Activated CD8-positive, alpha-beta memory T cell treated with anti-CD3 and anti-CD28 coated beads for 1 hour (primary cell): ENCODE measurements around the gene FNBP1L.
"Not testable (repeated sequence)": the region's sequence is repeated elsewhere in the genome, so short reads cannot be mapped to it uniquely, and the experiment has no call there.

Experiments
- DNase-seq, 2 donors: peaks; one replicate each; pipeline ENCODE4 v3.0.0-alpha.2; 2020; ENCODE audit warnings: low read depth in 1 of 2; ENCODE audit errors: extremely low read depth in 1 of 2

The FNBP1L gene

GRCh38 chr1:93442741-93443140 lies 5.2 kb upstream of the FNBP1L start:
- DNase-seq = no peak

GRCh38 chr1:93443454-93443853 lies 4.5 kb upstream of the FNBP1L start:
- DNase-seq = no peak

- no peak for DNase-seq
Observed at GRCh38 chr1:93446837-93447451, 974 bp upstream of the FNBP1L start.

- no peak for DNase-seq
Observed at GRCh38 chr1:93448292-93448982, 519 bp downstream of the FNBP1L start.

GRCh38 chr1:93448983-93449804 lies 1.3 kb downstream of the FNBP1L start:
- no peak for DNase-seq

- no peak for DNase-seq
Observed at GRCh38 chr1:93450321-93450720, 2.4 kb downstream of the FNBP1L start.

- no peak for DNase-seq
Observed at GRCh38 chr1:93453911-93454310, 6.0 kb downstream of the FNBP1L start.

GRCh38 chr1:93459126-93459525 lies 11.2 kb downstream of the FNBP1L start:
- DNase-seq = no peak

- no peak for DNase-seq
Observed at GRCh38 chr1:93461236-93461635, 13.3 kb downstream of the FNBP1L start.

- DNase-seq = no peak
Observed at GRCh38 chr1:93463960-93464359, 16.0 kb downstream of the FNBP1L start.

- not testable (repeated sequence) for DNase-seq
Observed at GRCh38 chr1:93465371-93466082, 17.6 kb downstream of the FNBP1L start.

- no peak for DNase-seq
Observed at GRCh38 chr1:93467606-93468005, 19.7 kb downstream of the FNBP1L start.

- DNase-seq = no peak
Observed at GRCh38 chr1:93468662-93469061, 20.7 kb downstream of the FNBP1L start.

- DNase-seq = not testable (repeated sequence)
Observed at GRCh38 chr1:93469223-93469622, 21.3 kb downstream of the FNBP1L start.

- no peak for DNase-seq
Observed at GRCh38 chr1:93471284-93471683, 23.4 kb downstream of the FNBP1L start.

GRCh38 chr1:93471911-93472310 lies 24.0 kb downstream of the FNBP1L start:
- no peak for DNase-seq

- DNase-seq = no peak
Observed at GRCh38 chr1:93474321-93474720, 26.4 kb downstream of the FNBP1L start.

- DNase-seq = no peak
Observed at GRCh38 chr1:93475681-93476080, 27.8 kb downstream of the FNBP1L start.

- not testable (repeated sequence) for DNase-seq
Observed at GRCh38 chr1:93479133-93479745, 31.3 kb downstream of the FNBP1L start.

- not testable (repeated sequence) for DNase-seq
Observed at GRCh38 chr1:93481899-93482298, 34.0 kb downstream of the FNBP1L start.

- no peak for DNase-seq
Observed at GRCh38 chr1:93483200-93483599, 35.3 kb downstream of the FNBP1L start.
